Hippocampal formation (tissue), 2 donors: ENCODE results near the gene FEM1A.
"Not testable (repeated sequence)": the region's sequence is repeated elsewhere in the genome, so short reads cannot be mapped to it uniquely, and the experiment has no call there.

Experiments used
- DNase-seq, 2 donors: peaks; one replicate each; lab custom pipeline; 2025; lab: John Stamatoyannopoulos, UW

Gene FEM1A

DNA sequence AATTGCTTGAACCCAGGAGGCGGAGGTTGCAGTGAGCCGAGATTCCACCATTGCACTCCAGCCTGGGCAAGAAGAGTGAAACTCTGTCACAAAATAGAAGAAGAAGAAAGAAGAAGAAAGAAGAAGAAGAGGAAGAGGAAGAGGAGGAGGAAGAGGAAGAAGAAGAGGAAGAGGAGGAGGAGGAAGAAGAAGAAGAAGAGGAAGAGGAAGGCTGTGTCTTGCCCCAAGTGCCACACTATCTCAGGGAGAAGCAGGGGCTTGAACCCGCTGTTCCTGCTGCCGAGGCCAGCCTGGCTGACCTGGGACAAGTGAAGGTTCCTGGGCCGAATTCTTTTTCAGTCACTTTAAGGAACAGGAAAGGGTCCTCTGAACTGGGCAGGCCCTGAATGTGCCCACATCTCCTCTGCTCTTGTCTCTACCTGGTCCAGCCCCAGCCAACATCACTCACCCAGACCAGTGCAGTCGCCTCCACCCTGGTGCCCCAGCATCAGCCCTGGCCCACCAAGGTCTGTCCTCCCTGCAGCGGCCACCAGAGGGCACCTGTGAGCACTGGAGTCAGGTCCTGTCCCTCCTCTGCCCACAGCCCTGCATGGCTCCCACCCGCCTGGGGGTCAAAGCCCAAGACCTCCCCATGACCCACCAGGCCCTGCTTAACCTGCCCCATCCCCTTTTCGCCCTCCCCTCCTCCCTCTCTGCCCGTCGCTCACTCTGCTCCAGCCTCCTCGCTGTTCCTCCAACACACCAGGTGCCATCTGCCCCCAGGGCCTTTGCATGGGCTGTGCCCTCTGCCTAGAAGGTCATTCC lies 20.0 kb downstream of the FEM1A start:
- peak in 1 of 2 donors; percentile 54 for DNase-seq

DNA sequence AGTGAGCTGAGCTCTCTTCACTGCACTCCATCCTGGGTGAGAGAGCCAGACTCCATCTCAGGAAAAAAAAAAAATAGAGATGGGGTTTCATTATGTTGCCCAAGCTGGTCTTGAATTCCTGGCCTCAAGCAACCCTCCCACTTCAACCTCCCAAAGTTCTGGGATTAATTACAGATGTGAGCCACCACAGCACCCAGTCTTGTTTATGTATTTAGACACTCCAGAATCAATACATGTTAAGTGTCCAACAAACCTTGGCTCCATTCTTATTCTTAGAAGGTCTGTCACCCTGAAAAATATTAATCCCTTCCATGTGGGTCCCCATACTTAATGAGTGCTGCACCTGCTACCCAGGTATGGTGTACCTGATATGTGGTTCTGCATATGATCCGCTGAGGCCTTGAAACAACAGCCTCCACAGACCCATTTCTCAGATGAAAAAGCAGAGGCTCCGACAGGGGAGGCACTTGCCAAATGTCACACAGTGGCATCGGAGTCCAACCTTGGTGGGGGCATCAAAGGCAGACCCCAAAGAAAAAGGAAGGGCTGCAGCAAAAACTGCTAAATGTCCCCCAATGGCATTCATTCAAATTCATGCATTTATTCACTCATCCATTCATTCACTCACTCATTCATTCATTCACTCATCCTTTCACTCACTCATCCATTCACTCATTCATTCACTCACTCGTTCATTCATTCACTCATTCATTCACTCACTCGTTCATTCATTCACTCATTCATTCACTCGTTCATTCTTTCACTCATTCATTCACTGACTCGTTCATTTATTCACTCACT lies 23.3 kb downstream of the FEM1A start:
- no peak for DNase-seq

DNA sequence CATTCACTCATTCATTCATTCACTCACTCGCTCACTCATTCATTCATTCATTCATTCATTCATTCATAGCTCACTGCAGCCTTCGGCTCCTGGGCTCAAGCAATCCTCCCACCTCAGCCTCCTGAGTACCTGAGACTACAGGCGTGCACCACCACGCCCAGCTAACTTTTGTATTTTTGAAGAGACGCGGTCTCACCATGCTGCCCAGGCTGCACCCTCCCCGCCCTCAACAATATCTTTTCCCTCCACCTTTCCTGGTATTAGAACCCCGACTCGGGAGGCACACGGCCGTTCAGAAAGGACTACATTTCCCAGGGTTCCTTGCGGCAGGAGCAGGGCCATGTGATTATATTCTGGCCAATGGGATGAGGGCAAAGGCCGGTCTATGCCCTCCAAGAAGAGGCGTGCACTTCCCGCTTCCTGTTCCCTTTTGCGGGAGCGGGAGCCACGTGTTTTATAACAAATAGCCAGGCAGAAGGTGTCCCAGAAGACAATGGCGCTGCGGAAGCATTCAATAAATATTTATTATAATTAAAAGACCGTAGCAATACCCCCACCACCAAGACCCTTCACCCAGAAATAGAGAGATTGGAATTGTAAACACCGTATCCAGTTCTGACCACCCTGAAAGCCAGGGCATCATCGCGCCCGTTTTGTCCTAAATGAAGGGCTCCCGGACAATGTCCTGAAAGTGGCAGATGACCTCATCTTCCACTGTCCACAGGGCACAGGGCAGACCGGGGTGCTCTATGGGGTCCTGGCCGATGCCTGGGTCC lies 24.1 kb downstream of the FEM1A start:
- peak; percentile 88 to 90 for DNase-seq

DNA sequence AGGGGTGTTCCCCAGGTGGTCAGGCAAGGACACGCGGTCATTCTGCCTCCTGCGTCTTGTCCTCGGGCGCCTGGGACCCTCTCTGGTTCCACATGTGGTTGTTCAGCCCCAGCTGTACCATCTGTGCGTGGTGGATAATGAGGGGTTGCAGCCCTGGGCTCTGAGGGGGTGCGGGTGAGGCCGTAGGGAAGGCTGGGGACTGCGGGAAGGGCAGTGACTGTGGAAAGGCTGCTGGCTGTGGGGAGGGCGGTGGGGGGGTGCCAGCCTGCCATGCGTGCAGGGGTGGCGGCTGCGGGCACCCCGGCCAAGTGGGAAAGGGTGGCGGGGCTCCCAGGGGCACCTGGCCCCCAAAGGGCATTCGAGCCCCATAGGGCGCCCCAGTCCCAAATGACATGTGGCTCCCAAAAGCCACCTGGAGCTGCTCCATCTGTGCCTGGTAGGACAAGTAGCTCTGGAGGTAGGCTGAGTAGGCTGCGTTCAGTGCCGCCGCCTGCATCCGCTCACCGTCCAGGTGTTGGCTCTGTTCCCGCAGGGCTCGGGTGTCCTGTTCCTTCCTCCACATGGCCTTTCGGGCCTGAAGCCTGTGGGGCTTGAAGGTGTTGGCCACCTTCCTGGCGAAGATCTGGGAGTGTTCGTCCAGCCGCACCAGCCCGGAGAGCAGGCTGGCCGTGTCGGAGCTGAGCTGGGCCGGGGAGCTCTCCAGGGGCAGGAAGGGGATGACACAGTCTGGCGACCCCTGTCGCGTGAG lies 24.8 kb downstream of the FEM1A start:
- no peak for DNase-seq

DNA sequence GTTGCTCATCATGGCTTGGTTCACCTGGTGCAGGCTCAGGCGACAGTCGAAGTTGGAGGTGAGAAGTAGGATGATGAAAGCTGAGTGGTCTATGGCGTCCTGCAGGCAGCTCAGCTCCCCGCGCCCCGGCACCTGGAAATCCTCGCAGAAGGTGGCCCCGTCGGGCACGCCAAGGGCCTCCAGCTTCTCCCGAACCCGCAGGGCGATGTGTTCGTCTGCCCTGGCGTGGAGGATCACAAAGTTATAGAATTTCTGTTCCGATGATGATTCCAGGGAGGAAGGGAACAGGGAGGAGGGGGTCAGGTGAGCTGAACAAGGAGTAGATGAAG lies 25.4 kb downstream of the FEM1A start:
- no peak for DNase-seq

DNA sequence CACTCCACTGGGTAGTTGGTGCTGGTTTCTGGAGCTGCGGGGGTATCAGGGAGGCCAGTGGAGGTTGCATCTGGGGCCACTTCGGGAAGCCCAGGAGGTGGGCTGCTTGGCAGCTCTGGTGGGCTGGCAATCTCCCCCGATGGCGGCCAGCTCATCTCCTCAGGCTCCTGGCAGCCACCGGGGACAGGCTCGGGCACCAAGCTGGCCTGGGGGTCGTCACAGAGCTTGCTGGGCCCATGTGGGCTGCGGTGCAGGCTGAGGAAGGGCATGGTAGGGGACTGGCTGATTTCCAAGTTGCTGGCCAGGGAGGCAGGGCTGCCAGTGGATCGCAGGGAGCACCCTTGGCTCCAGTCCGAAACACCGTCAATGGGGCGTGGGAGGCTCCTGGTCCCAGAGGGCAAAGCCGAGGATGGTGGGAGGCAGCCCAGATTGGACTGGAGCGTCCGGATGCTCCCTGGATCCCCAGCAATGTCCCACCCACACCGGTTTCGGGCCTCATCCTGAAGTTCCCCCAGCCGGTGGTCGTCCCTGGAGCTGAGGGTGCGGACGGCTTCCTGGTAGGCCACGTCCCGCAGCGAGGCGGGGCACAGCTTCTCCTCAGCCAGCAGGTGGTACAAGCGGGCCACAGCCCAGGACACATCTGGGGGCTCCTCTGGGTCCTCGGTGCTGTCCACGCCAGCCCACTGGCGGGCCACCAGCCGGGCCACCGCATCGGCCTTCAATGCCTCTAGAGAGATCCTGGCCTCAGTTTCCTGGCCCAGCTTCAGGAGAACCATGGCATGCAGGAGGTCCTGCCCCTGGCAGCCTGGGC lies 26.1 kb downstream of the FEM1A start:
- DNase-seq = no peak

DNA sequence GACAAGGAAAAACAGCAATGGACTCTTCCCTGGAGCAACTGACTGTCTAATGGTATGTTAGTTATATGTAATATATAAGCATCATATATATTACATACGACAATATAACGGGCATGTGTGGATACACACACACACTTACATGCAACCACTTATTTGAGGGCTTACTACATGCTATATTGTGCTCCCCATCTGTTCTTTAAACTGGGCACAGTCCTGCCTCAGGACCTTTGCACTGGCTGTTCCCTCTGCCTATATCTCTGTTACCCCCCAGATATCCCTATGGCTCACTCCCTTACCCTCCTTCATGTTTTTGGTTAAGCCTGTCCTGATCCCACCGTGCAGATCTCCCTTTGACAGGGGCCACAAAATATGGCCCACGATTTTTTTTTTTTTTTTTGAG lies 29.7 kb downstream of the FEM1A start:
- no peak for DNase-seq

DNA sequence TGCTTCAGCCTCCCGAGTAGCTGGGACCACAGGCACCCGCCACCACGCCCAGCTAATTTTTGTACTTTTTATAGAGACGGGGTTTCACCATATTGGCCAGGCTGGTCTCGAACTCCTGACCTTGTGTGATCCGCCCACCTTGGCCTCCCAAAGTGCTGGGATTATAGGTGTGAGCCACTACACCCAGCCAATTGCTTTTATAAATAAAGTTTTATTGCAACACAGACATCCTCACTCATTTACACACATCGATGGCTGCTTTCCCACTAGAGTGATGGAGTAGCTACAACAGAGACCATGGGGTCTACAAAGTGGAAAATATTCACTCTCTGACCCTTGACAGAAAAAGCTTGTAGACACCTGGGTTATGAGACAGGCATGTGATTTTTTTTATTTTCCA lies 30.8 kb downstream of the FEM1A start:
- not testable (repeated sequence) for DNase-seq

DNA sequence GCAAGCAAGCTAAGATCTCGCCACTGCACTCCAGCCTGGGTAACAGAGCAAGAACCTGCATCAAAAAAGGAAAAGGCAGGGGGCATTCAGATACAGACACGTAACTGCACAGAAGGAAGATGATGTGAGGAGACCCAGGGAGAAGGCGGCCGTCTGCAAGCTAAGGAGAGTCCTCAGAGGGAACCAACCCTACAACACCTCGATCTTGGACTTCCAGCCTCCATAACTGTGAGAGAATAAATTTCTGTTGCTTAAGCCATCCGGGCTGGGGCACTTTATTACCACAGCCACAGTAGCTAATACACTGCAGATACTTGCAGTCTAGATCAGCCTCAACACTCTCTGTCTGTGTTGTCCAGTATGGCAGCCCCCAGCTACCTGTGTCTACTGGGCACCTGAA lies 32.0 kb downstream of the FEM1A start:
- no peak for DNase-seq

DNA sequence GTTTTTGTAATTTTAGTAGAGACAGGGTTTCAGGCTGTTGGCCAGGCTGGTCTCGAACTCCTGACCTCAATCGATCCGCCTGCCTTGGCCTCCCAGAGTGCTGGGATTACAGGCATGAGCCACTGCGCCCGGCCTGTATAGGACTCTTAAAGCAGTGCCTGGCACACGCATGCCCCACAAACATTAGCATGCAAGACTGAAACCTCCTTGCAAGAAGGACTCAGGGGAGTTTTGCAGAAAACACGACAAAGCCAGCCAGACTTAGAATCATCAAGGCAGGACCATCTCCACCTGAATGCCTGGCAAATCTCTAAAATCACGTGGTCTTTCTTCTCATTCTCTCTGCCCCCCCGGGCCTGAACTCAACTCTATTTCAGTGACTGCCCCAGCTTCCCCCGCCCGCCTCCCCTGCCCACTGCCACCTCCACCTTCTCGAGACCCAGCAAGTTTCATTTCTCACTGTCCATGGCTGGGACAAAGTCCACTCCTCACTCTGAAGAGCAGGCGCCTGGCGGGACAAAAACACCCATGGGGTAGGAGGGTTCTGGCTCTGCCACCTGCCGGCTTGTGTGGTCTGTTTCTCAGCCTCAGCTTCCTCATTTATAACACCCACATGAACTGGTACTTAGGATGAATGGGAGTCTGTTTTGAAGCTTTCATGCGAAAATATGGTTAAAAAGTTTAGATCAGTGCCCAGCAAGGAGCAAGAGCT lies 37.6 kb downstream of the FEM1A start:
- no peak for DNase-seq

DNA sequence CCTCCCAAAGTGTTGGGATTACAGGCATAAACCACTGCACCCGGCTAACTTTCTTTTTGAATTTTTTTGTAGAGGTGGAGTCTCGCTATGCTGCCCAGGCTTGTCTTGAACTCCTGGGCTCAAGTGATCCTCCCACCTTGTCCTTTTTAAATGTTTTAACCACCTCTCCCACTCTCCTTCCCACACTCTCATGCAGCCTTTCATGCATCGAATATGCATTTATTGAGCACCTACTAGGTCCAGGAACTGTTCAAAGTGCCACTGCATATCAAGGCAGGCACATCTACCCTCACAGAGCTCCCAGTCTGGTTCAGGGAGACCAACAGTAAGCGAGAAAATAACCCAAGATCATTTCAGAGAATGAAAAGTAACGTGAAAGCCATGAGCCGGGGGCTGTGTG lies 38.8 kb downstream of the FEM1A start:
- DNase-seq = no peak

DNA sequence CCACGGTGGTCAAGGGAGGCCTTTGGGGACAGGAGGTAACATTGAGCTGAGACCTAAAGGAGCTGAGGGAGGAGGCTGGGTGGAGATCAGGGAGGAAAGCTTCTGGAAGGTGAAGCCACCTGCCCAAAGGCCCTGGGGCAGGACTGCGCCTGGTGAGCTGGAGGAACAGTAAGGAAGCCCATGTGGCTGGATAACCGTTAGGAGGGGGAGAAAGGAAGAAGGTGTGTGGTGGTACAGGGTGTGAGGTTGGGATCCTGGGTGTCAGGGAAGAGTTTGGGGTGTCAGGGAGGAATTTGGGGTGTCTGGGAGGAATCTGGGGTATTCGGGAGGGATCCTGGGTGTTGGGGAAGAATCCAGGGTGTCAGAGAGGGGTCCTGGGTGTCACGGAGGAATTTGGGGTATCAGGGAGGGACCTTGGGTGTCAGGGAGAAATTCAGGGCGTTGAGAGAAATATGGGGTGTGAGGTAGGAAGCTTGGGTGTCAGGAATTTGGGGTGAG lies 39.3 kb downstream of the FEM1A start:
- no peak for DNase-seq

DNA sequence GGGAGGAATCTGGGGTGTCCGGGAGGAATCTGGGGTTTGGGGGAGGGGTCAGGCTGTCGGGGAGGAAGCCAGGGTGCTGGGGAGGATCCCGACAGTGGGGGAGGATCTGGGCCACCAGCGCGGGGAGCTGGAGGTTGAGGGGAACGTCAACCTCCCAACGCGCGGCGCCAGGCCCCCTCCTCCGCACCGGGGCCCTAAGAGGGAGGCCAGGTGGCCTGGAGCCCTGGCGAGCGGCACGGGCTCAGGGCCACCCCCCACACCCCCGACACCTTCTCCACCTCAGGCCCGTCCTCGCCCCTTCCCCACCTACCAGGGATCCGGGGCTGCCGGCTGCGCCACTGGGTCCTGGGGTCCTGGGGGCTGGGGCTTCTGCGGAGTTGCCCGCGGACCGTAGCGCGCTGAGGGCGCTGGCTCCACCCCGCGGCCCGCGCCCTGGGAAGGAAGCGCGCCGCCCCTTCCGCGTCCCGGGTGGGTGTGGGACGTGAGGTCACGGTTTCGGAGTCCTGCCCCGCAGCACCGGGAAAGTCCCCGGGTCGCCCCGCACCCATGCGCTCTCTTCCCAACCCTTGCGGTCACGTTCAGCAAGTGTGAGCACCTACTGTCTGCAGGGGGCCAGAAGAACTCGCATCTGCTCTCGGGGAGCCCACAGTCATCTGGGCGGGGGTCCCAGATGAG lies 39.9 kb downstream of the FEM1A start, which contains the start of gene TICAM1:
TICAM1 (minus strand) TSS at position 409 of the 675 bp plus-strand sequence. CDS start 13,335 bp downstream, outside the sequence.
- peak in 1 of 2 donors; percentile 28 for DNase-seq

DNA sequence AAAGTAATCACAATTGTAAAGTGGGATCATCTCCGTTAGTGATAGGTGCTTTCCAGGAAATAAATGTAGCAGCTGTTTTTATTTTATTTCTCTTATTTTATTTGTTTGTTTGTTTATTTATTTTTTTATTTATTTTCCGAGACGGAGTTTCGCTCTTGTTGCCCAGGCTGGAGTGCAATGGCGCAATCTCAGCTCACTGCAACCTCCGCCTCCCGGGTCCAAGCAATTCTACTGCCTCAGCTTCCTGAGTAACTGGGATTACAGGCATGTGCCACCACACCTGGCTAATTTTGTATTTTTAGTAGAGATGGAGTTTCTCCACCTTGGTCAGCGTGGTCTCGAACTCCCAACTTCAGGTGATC lies 40.4 kb downstream of the FEM1A start:
- DNase-seq = not testable (repeated sequence)

DNA sequence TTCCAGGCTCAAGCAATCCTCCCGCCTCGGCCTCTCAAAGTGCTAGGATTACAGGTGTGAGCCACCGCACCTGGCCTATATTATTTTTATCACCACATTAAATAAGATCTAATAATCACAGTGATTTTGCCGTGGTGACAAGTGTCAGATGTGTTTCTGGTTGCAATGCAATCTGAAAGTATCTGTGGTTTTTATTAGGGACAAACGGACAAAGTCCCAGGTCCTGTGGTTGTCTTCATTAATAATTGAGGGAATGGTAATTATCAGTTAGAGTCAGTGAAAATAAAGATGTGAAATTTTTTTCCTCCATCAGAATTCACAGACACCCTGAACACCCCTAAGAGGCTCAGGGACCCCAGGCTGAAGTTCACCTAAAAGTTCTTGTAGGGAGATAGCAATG lies 41.2 kb downstream of the FEM1A start:
- no peak for DNase-seq

DNA sequence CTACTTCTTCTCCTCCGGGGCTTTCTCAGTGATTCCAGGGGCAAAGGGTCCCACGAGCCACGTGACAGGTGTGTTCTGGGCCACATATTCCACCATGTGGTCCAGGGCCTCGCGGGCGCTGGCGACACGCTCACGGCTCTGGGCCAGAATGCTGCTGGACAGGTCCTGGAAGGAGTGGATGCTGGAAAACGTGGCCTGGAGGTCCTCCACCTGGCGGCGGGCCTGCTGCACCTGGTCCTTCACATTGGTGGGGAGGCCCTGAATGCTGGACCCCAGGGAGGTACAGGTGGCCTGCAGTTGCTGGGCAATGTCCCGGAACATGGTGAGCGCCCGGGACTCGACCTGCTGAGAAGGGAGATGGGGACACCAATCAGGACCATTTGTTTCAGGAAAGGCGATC lies 47.7 kb downstream of the FEM1A start:
- no peak for DNase-seq

DNA sequence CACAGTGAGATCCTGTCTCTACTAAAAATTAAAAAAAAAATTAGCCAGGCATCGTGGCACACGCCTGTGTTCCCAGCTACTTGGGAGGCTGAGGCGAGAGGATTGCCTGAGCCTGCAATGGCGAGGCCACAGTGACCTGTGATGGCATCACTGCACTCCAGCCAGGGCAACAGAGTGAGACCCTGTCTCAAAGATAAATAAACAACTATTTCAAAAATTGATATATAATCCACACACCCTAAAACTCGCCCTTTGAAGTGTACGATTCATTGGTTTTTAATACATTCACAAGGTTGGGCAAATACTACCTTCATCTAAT lies 52.1 kb downstream of the FEM1A start:
- no peak for DNase-seq

DNA sequence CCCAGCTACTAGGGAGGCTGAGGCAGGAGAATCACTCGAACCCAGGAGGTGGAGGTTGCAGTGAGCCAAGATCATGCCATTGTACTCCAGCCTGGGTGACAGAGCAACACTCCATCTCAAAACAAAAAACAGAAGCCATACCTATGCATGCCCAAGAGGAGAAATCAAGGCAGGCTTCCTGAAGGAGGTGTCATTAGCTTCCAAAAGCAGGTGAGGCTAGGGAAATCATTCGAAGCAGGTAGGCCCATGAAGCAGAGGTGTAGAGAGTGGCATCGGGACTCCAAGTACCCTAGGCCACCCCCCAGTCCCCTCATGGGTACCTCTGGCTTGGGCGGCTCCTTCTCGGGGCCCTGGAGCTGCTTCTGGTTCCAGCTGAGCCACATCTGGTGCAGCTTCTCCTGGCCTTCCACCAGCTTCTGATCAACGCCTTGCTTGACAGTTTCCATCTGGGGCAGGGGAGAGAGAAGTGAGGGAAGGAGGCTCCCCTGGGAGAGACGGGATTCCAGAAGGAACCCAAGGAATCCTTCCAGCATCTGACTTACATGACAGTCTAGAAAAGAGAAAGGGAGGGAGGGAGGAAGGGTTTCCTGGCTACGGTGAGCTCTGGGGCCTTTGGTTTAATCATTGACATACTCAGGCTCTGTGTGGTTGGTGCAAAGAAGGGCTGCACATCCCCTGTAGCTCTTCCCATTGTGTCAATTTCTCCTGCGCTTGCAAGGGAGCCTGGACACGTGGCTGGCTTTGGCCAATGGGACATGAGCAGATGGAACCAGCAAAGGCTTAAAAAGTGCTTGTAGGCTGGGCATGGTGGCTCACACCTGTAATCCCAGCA lies 53.0 kb downstream of the FEM1A start:
- no peak for DNase-seq

DNA sequence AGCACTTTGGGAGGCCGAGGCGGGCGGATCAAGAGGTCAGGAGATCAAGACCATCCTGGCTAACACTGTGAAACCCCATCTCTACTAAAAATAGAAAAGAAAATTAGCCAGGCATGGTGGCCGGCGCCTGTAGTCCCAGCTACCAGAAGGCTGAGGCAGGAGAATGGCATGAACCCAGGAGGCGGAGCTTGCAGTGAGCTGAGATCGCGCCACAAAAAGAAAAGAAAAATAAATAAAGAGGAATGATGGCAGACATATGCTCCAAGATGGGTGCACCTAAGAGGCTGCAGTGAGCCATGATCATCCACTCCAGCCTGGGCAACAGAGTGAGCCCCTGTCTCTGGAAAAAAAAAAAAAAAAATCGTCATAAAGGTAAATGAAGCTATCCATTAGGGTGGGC lies 54.4 kb downstream of the FEM1A start:
- DNase-seq = not testable (repeated sequence)
